GM10266 (cell line): ENCODE data around the gene ZC3H4.

Experiments used
- DNase-seq: peaks from one replicate; pipeline ENCODE4 v3.0.0; 2012; ENCODE audit errors: extremely low spot score
- CTCF ChIP-seq: IDR thresholded peaks from 2 replicates; pipeline ENCODE4 v1.5.1; 2012; ENCODE audit warnings: mild to moderate bottlenecking, low read depth; ENCODE audit not compliant: control insufficient read depth, insufficient read depth; ENCODE audit errors: missing control alignments

The ZC3H4 gene

GRCh38 chr19:47045867-47046470 lies 67.6 kb downstream of the ZC3H4 start:
- TF ChIP-seq CTCF = no peak
- no peak for DNase-seq

GRCh38 chr19:47044946-47045866 lies 68.4 kb downstream of the ZC3H4 start:
- no peak for TF ChIP-seq CTCF
- no peak for DNase-seq

- no peak for DNase-seq
- no peak for TF ChIP-seq CTCF
Observed at GRCh38 chr19:47040869-47041268, 72.7 kb downstream of the ZC3H4 start.

- no peak for TF ChIP-seq CTCF
- no peak for DNase-seq
Observed at GRCh38 chr19:47039239-47039874, 74.2 kb downstream of the ZC3H4 start.

GRCh38 chr19:47037766-47038165 lies 75.8 kb downstream of the ZC3H4 start:
- no peak for DNase-seq
- no peak for TF ChIP-seq CTCF

GRCh38 chr19:47036097-47036651 lies 77.4 kb downstream of the ZC3H4 start:
- DNase-seq = no peak

More at GRCh38 chr19:47036097-47036651, 77.4 kb downstream of the ZC3H4 start:
- TF ChIP-seq CTCF = no peak
